Measurements from ENCODE around the gene USP32.
"Not testable (repeated sequence)": the region's sequence is repeated elsewhere in the genome, so short reads cannot be mapped to it uniquely, and the experiment has no call there.

The USP32 gene

GRCh38 chr17:60406887-60407286 is 15.0 kb upstream of the USP32 start:
- DNase-seq = no peak

GRCh38 chr17:60403962-60404361 is 12.0 kb upstream of the USP32 start:
- DNase-seq = no peak

- DNase-seq = no peak
Observed at GRCh38 chr17:60403523-60403810, 11.5 kb upstream of the USP32 start.

DNA sequence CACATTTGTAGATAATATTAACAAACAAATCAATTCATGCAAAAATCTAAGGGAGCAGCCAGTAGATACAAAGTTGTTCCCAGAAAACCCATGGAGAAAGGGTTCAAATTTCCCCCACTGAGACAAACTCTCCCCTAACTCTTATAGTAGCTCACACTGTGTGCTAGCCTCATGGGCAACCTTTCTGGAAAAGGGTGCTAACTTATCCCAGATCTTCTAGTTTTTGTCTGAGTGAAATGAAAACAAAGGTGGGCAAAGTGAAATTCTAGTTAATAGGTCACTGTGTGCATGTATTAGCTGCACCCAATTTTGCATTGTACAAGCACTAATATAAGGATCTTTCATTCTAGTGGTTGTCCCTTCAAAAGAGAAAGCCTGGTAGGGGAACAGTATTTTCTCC is 9.9 kb upstream of the USP32 start:
- no peak for DNase-seq

- DNase-seq = peak; percentile 92
Observed at GRCh38 chr17:60398227-60398959, 6.5 kb upstream of the USP32 start.

DNA sequence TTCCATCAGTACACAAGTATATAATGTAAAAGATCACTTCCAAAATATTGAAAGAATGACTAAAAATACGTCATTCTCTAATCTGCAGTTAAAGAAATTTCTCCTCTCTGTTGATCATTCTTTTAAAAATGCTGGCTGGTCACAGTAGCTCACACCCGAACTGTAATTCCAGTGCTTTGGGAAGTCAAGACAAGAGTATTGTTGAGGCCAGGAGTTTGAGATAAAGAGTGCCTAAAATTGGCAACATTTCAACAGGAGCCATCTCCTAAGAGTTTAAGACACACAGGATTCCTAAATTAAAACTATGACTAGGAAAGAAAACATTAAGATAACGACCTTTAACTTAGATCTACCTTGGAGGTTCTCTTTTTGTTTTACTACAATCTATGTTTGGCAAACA is 4.5 kb upstream of the USP32 start:
- DNase-seq = no peak

DNA sequence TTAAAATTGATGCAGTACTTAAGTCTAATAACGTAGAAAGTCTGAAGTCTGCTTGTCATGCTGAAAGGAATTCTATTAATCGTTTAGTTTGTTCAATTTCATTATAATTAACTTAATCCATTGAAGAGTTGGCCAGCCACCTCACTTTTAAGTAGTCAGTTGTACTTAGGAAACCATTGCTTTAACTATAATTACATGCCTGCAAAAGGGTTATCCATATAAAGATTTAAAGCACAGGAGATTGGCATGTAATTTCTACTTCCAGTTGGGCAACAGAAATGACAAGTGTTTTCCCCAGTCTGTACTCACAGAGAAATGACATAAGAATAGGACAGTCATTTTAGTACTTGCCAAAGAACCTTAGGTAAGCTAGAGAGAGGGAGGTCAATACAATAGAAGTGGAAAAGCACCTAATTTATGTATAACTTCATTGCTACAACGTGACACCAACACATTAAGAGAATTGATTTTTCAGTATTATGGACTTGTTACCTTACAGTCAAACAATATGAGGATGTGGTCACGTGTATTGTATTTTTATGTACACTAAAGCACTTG is 3.7 kb upstream of the USP32 start:
- DNase-seq = peak; percentile 62

- DNase-seq = peak; percentile 75
Observed at GRCh38 chr17:60393840-60394723, 2.1 kb upstream of the USP32 start.

DNA sequence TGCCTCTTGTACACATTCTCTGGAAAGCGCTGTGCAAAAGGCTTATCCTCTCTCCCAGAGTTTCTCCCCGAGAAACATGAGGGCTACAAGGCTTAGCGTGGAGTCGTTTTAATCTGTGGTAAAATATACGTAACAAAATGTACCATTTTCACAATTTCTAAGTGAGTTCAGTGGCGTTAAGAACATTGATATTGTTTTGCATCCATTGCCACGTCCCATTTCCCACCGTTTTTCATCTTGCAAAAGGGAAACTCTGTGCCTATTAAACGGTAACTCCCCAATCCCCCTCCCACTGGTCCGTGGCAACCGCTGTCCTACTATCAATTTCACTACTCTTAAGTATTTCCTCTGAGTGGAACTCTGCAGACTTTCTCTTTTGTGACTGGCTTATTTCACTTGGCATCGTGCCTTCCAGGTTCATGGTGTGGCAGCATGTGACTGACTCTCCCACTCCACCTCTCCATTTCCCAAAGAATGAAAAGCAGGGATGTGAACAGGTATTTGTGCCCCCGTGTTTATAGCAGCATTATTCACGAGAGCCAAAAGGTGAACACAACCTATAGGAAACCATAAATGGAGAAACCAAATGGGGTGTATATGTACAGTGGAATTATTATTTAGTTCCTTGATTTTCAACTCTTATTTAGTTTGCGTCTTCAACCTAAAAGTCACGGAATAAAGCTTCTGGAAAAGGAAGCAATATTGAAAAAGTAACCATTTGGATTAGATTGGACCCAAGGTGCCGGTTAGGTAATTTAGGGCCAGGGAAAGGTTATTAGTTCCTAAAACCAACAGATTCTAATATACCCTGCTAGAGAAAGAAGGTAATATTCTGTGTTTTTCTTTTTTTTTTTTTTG is 1.1 kb upstream of the USP32 start:
- no peak for DNase-seq

- DNase-seq = no peak
Observed at GRCh38 chr17:60391471-60392041, 377 bp downstream of the USP32 start.

DNA sequence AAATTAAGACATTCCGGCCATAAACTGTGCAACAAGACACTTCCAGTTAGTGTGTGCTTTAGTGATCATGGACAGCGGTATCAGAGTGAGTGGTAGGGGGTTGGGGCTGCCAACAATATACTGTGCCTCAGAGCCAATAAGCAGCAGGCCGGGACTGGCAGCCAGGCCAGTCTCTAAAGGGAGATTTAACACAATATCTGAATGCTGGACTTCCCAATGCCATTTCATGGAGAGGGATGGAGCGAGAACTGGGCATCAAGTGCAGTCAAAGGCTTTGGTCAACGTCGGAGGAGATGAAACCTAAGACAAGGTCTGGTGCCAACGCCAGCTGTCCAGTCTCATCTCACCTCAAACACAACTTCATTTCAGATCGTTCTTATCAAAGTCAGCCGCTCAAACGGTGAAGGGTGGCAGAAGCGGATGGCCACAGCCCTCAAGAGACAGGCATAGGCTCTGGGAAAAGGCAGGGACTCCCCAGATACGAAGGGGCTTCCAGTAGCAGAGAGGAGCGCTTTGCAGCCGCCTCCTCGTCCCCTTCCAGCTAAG is 935 bp downstream of the USP32 start:
- DNase-seq = no peak

DNA sequence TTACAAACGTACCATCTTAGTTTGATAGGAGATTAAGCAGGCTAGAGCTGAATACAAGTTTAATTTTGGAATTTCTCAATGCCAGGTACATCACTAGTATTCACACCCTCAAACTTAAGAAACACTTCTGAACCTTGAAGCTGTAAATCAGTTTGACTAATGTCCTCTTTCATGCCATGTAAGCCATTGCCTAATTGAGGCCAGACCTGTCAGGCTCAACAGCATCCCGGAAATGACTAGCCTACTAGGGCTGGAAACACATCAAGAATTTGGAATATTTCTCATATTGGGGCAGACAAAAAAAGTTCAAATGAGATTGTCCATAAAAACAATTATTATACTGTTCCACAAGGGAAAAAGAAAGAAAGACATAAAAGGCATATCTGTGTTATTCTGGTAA is 1.7 kb downstream of the USP32 start:
- DNase-seq = no peak

- no peak for DNase-seq
Observed at GRCh38 chr17:60388742-60389141, 3.2 kb downstream of the USP32 start.

DNA sequence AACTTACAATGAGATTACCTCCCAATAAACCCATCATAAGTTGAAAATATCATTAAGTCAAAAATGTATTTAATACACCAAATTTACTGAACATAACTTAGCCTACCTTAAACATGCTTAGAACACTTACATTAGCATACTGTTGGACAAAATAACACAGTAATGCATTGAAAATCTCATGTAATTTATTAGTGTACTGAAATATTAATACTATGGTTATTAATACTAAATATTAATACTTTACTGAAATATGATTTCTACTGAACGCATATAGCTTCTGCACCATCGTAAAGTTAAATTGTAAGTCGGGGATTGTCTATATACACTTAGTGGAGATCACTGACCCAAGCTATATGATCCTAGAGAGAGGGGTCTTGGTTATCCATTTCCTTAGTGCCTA is 4.3 kb downstream of the USP32 start:
- no peak for DNase-seq

DNA sequence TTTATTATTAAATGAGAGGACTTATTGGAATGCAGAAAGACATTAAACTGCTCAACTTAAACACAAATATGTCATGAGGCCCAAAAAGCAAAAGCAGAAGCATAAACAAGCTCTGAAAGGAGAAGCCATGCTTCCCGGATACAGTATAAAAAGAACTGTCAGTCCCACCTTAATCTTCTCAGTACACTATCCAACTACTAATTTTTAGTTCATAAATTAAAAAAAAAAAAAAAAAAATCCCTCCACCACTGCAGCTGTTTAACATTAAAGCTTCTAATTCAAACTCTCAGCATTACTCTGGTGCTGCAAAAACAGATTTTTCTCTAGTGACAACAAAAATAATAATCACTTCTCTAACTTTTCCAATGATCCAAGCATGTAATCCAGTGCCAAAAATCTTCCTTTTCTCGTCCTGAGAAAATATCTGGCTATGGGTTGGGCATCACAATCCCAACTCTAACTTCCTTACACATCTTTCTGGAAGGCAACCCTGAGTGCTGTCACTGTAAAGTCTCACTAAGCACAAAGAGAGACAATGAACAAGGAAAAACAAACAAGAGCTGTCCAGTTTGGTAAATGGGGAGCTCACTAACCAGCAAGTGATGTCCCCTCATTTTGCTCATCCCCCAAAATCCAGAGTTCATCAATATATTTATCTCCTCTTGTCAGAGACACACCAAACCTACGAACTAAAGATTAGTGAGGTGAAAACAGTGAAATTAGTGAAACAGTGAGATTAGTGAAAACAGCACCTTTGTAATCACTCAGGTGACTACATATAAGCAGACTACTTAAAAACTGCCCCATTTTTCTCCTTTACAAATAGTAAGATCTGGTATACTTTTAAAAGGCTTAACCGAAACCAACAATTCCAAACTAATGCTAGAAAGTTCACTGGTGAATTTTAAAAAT is 5.5 kb downstream of the USP32 start:
- no peak for DNase-seq

DNA sequence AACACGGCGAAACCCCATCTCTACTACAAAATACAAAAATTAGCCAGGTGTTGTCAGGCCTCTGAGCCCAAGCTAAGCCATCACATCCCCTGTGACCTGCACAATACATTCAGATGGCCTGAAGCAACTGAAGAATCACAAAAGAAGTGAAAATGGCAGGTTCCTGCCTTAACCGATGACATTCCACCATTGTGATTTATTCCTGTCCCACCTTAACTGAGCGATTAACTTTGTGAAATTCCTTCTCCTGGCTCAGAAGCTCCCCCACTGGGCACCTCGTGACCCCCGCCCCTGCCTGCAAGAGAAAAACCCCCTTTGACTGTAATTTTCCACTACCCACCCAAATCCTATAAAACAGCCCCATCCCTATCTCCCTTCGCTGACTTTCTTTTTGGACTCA is 7.0 kb downstream of the USP32 start:
- DNase-seq = not testable (repeated sequence)

- no peak for DNase-seq
Observed at GRCh38 chr17:60383379-60383778, 8.6 kb downstream of the USP32 start.

GRCh38 chr17:60381958-60382357 is 10.0 kb downstream of the USP32 start:
- DNase-seq = no peak

DNA sequence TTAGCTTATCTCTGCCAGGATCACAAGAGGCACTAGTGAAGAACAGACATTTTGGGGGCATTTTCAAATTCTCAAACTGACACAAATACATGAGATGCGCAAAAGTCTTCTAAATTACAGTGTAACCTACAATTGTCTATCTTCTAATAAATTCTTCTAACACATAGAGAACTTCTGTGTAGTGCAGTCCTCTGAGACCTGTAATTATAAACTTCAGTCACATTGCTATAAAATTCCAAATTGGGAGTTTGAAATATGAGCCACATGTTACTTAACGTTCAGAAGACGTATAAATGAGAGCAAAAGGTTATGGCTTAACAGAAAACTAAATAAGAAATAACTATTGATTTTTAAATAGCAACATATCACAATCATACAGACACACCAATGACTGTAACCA is 12.5 kb downstream of the USP32 start:
- DNase-seq = not testable (repeated sequence)

GRCh38 chr17:60378187-60378586 is 13.7 kb downstream of the USP32 start:
- DNase-seq = not testable (repeated sequence)

DNA sequence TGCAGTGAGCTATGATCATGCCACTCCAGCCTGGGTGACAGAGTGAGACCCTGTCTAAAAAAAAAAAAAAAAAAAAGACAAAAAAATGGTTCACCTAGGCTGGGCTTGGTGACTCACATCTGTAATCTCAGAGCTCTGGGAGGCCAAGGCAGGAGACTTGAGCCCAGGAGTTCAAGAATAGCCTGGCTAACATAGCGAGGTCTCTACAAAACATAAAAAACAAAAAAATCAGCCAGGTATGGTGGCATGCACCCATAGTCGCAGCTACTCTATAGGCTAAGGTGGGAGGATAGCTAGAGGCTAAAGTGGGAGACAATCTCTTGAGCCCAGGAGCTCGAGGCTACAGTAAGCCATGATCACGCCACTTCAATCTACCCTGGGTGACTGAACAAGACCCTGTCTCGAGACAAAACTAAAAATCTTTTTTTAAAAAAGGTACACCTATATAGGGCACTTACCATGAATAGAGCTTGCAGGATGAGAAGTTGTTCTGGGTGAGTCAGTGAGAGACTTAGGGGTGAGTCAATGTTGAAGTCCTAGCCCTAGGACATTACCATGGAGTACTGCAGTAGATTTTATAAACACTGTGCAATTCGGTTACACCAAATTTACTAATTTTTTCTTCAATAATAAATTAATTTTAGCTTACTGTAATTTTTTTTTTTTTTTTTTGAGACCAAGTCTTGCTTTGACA is 19.0 kb downstream of the USP32 start:
- no peak for DNase-seq

All from SIG-M5 (cell line).